ENCODE measurements around the gene TBC1D2. TPM values are rescaled to one million over a fixed set of nuclear protein-coding genes. Genes with fewer than 3 reads are reported as not detected.

Gene TBC1D2
- total and polyA plus RNA-seq, 4 donors: 3.4 to 9.5 (median 4.8) TPM

DNA sequence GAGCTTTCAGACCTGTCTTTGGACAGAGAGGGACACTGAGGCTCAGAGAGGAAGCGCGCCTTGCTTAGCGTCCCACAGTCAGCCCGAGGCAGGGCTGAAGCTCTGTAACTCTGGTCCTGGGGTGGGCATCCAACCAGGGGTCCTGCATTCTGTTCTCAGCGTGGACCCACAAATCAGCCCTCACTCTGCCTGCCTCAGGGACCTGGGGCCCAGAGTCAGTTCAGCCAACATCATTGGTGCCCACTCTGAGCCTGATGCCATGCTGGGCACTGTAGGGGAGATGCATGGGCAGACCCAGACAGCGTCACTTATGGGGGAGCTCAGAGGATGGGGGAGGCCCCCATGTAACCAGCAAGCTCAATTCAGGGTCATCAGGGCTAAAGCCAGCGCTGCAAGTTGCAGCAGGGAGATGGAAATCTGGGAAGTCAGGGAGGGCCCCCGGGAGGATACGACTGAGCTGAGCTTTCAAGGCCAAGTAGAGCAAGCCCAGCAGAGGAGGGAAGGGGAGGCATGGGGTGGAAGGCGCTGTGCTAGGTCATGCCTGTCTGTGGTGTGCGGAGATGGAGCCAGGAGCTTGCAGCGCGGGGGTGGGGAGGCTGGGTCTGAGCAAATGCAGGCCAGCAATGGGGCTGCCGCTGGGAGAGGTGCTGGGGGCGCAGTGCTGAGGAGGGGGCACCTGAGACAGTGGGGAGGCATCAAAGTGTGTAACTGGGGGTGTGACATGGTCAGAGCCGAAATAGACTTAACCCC, 84.1 kb downstream of the TBC1D2 start:
- Histone ChIP-seq H3K27ac (ENCODE audit: low read depth, low read length) (no peak overlapping the region), H3K4me1 (ENCODE audit: control insufficient read depth, insufficient read depth, low read length) (peaks cover 18% of the 10 kb centered on the region), H3K9me3 (ENCODE audit: control insufficient read depth, insufficient read depth, low read length) (no peaks in the 10 kb centered on the region), H3K4me3 (ENCODE audit: low read depth, low read length) (no peak overlapping the region), H3K36me3 (ENCODE audit: control insufficient read depth, insufficient read depth, low read length) (no peaks in the 10 kb centered on the region), H3K27me3 (ENCODE audit: control insufficient read depth, insufficient read depth, low read length) (no peaks in the 10 kb centered on the region)
- WGBS (ENCODE audit: insufficient coverage): 66% methylated on average over 16 of the region's 16 CpGs
- DNase-seq (ENCODE audit: low read depth in 4 of 6, low spot score in 6 of 6): no peak

DNA sequence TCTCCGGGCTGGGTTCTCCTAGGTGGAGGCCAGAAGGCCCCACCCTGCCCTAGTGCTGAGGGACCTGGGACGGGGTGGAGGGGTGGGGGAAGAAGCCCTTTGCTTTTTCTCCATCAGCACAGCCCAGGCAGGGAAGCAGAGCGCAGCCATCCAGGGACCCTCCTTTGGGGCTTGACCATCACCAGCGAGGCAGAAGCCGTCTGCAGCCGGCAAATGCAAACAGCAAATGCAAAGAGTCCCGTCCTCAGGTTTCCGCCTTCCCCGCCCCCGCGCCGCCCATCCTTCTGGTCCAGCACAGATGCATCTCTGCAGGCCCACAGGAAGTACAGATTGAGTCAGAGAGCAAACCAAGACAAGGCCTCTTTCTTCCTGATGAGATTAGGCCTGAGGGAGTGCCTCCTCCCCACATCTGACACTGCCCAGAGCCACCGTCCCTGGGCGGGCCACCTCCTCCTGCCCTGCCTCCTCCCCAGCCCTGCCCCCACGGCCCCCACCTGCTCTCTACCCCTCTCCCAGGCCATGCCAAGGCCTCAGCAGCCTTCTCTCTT, 86.4 kb downstream of the TBC1D2 start:
- Histone ChIP-seq H3K27me3 (ENCODE audit: control insufficient read depth, insufficient read depth, low read length) (no peaks in the 10 kb centered on the region), H3K4me3 (ENCODE audit: low read depth, low read length) (no peak overlapping the region), H3K27ac (ENCODE audit: low read depth, low read length) (no peak overlapping the region), H3K9me3 (ENCODE audit: control insufficient read depth, insufficient read depth, low read length) (no peaks in the 10 kb centered on the region), H3K4me1 (ENCODE audit: control insufficient read depth, insufficient read depth, low read length) (peaks cover 18% of the 10 kb centered on the region), H3K36me3 (ENCODE audit: control insufficient read depth, insufficient read depth, low read length) (no peaks in the 10 kb centered on the region)
- 24% methylated on average over 13 of the region's 15 CpGs for WGBS (ENCODE audit: insufficient coverage)
- peak in 1 of 6 donors; percentile 10 for DNase-seq (ENCODE audit: low read depth in 4 of 6, low spot score in 6 of 6)

DNA sequence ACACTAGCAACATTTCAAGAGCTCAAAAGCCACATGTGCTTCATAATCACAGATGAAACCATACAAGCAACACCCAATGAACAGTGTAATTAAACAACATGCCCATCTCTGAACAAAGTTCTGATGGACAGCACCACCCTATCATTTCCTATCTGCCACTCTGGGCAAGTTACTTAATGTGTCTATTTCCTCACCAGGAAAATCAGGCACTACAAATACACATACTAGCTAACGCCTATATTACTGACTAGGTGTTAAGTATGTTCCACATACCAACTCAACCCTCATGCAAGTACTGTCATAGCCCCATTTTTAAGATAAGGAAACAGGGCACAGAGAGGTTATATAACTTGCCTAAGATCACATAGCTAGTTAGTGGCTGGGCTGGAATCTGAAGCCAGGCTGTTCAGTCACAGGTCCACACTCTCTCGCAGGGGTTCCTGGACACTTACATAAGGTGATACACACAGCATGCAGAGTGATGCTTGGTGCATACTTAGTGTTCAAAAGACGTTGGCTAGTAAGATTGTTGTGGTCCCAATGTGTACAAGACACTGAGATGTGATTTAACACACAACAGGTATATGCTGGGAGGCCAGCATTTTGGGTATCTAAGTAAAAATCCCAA, 87.2 kb downstream of the TBC1D2 start:
- WGBS (ENCODE audit: insufficient coverage): 89% methylated on average over 2 of the region's 3 CpGs
- no peak for DNase-seq (ENCODE audit: low read depth in 4 of 6, low spot score in 6 of 6)
- H3K9me3 ChIP-seq (ENCODE audit: control insufficient read depth, insufficient read depth, low read length): no peaks in the 10 kb centered on the region
- H3K4me3 ChIP-seq (ENCODE audit: low read depth, low read length): no peak overlapping the region
- H3K27ac ChIP-seq (ENCODE audit: low read depth, low read length): no peak overlapping the region
- peaks cover 18% of the 10 kb centered on the region for H3K4me1 ChIP-seq (ENCODE audit: control insufficient read depth, insufficient read depth, low read length)
- H3K27me3 ChIP-seq (ENCODE audit: control insufficient read depth, insufficient read depth, low read length): no peaks in the 10 kb centered on the region
- no peaks in the 10 kb centered on the region for H3K36me3 ChIP-seq (ENCODE audit: control insufficient read depth, insufficient read depth, low read length)

DNA sequence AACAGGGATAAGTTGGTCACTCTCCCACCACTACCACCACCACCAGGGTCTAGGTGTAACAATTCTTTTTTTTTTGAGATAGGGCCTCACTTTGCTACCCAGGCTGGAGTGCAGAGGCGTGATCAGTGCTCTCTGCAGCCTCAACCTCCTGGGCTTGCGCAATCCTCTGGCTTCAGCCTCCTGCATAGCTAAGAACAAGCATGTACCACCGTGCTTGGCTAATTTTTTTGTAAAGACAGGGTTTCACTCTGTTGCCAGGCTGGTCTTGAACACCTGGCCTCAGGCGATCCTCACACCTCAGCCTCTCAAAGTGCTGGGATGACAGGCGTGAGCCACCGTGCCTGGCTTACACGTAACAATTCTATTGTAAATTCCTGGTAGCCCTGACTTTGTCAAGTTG, 90.5 kb downstream of the TBC1D2 start:
- Histone ChIP-seq H3K36me3 (ENCODE audit: control insufficient read depth, insufficient read depth, low read length) (no peaks in the 10 kb centered on the region), H3K27ac (ENCODE audit: low read depth, low read length) (no peak overlapping the region), H3K27me3 (ENCODE audit: control insufficient read depth, insufficient read depth, low read length) (no peaks in the 10 kb centered on the region), H3K9me3 (ENCODE audit: control insufficient read depth, insufficient read depth, low read length) (no peaks in the 10 kb centered on the region), H3K4me3 (ENCODE audit: low read depth, low read length) (no peak overlapping the region), H3K4me1 (ENCODE audit: control insufficient read depth, insufficient read depth, low read length) (peaks cover 8% of the 10 kb centered on the region)
- DNase-seq (ENCODE audit: low read depth in 4 of 6, low spot score in 6 of 6): no peak
- WGBS (ENCODE audit: insufficient coverage): 83% methylated on average over 7 of the region's 7 CpGs

DNA sequence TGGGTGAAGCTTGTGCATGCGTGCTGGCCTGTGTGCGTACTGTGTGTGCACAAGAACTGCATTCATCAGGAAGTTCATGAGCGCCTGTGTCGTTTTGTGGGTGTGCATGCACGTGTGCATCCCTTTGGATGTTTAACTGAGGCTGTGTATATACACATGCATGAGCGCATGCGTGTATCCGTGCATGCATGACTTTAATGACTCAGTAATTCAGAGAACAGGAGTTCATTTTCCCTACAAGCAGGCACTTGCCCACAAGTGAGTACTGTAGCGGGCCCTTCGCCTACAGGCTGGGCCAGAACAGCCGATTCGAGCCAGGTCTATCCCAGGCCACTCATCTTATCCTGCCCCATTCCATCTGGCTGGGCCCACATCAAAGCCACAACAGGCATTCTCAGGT, 92.8 kb downstream of the TBC1D2 start:
- H3K9me3 ChIP-seq (ENCODE audit: control insufficient read depth, insufficient read depth, low read length): no peaks in the 10 kb centered on the region
- H3K27ac ChIP-seq (ENCODE audit: low read depth, low read length): no peak overlapping the region
- no peaks in the 10 kb centered on the region for H3K36me3 ChIP-seq (ENCODE audit: control insufficient read depth, insufficient read depth, low read length)
- 94% methylated on average over 12 of the region's 12 CpGs for WGBS (ENCODE audit: insufficient coverage)
- no peaks in the 10 kb centered on the region for H3K4me1 ChIP-seq (ENCODE audit: control insufficient read depth, insufficient read depth, low read length)
- H3K4me3 ChIP-seq (ENCODE audit: low read depth, low read length): no peak overlapping the region
- no peak for DNase-seq (ENCODE audit: low read depth in 4 of 6, low spot score in 6 of 6)
- H3K27me3 ChIP-seq (ENCODE audit: control insufficient read depth, insufficient read depth, low read length): no peaks in the 10 kb centered on the region

DNA sequence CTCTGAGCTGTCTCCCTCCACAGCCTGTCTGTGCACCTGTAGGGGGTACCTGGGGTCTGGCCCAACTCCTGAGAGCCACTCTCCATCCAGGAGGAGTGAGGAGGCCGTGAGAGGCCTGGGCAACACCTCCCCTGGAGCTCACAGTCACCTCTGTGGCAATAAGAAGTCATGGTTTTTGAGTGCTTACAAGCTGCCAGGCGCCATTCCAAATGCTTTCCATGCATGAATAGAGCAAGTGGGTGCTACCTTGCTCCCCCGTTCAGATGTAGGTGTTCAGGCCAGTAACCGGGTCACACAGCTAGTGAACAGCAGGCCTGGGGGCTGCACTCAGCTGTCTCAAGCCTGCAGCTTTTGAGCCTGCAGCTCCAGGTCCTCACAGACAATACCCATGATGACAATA, 93.6 kb downstream of the TBC1D2 start:
- H3K9me3 ChIP-seq (ENCODE audit: control insufficient read depth, insufficient read depth, low read length): no peaks in the 10 kb centered on the region
- H3K4me1 ChIP-seq (ENCODE audit: control insufficient read depth, insufficient read depth, low read length): no peaks in the 10 kb centered on the region
- H3K36me3 ChIP-seq (ENCODE audit: control insufficient read depth, insufficient read depth, low read length): no peaks in the 10 kb centered on the region
- H3K27me3 ChIP-seq (ENCODE audit: control insufficient read depth, insufficient read depth, low read length): no peaks in the 10 kb centered on the region
- 64% methylated on average over 4 of the region's 4 CpGs for WGBS (ENCODE audit: insufficient coverage)
- no peak overlapping the region for H3K4me3 ChIP-seq (ENCODE audit: low read depth, low read length)
- no peak overlapping the region for H3K27ac ChIP-seq (ENCODE audit: low read depth, low read length)
- DNase-seq (ENCODE audit: low read depth in 4 of 6, low spot score in 6 of 6): no peak

DNA sequence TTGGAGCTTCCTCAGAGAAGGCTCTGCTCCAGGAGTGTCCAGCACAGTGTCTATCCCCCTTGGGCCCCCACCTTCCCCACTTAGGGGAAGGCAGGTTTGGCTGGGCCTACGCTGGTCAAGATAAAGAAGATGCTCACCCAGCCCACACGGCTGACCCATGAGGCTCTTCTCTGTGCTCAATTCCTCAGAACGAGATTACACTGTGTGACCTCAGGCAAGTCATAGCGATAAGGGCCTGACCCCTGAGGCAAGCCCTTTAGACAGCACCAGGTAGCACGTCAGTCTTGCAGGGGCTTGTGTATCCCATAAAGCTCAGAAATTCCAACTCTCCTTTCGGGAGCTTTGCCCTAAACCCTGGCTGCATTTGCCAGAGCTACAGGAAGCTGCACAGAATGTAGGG, 95.7 kb downstream of the TBC1D2 start:
- H3K4me1 ChIP-seq (ENCODE audit: control insufficient read depth, insufficient read depth, low read length): no peaks in the 10 kb centered on the region
- H3K36me3 ChIP-seq (ENCODE audit: control insufficient read depth, insufficient read depth, low read length): no peaks in the 10 kb centered on the region
- no peaks in the 10 kb centered on the region for H3K9me3 ChIP-seq (ENCODE audit: control insufficient read depth, insufficient read depth, low read length)
- DNase-seq (ENCODE audit: low read depth in 4 of 6, low spot score in 6 of 6): no peak
- WGBS (ENCODE audit: insufficient coverage): 92% methylated on average over 5 of the region's 6 CpGs
- H3K27me3 ChIP-seq (ENCODE audit: control insufficient read depth, insufficient read depth, low read length): no peaks in the 10 kb centered on the region
- H3K27ac ChIP-seq (ENCODE audit: low read depth, low read length): no peak overlapping the region
- no peak overlapping the region for H3K4me3 ChIP-seq (ENCODE audit: low read depth, low read length)

DNA sequence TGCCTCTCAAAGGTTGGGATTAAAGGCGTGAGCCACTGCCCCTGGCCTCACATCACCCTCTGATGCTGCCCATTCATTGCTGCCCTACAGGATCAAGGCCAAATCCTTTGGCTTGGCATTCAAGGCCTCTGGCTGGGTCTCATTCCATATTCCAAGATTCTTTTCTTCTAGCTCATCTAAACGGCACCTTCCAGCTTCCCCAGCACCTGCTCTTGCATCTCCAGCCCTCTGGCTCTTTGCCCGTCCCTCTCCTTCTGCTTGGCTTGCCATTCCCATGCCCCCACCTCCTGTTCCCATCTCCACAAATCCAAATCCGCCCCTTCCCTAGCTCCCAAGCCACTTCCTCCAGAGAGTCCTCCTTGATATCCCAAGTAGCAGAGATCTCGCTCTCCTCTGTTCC, 96.1 kb downstream of the TBC1D2 start:
- Histone ChIP-seq H3K36me3 (ENCODE audit: control insufficient read depth, insufficient read depth, low read length) (no peaks in the 10 kb centered on the region), H3K4me3 (ENCODE audit: low read depth, low read length) (no peak overlapping the region), H3K27ac (ENCODE audit: low read depth, low read length) (no peak overlapping the region), H3K4me1 (ENCODE audit: control insufficient read depth, insufficient read depth, low read length) (no peaks in the 10 kb centered on the region), H3K9me3 (ENCODE audit: control insufficient read depth, insufficient read depth, low read length) (no peaks in the 10 kb centered on the region), H3K27me3 (ENCODE audit: control insufficient read depth, insufficient read depth, low read length) (no peaks in the 10 kb centered on the region)
- WGBS (ENCODE audit: insufficient coverage): 84% methylated on average over 5 of the region's 5 CpGs
- DNase-seq (ENCODE audit: low read depth in 4 of 6, low spot score in 6 of 6): no peak

DNA sequence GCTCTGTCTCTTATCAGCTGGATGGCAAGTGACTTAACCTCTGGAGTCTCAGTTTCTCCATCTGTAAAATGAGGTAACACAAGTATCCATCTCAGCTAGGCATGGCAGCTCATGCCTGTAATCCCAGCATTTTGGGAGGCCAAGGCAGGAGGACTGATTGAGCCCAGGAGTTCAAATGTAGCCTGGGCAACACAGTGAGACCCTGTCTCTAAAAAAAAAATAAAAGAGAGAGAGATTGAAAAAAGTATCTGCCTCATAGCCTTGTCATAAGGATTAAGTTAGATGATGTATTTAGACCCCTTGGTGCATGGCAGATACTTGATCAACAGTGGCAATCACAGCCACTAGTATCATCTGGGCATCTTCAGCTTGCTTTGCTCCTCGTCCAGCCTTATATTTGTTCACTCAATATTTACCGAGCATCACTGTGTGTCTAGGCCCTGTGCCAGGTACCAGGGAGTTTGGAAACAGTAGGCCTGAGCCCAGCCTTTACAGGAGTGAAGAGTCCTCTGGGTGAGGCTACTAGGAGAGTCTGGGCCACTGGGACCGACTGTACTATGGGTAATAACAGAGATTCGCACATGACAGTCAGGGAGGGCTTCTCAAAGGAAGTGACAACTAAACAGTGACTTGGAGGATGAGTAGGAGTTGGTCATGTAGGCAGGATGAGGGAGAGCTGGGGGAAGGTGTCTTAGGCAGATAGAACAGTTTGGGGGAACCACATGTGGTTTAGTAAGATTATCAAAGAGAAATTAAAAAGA, 97.2 kb downstream of the TBC1D2 start:
- Histone ChIP-seq H3K4me1 (ENCODE audit: control insufficient read depth, insufficient read depth, low read length) (no peaks in the 10 kb centered on the region), H3K4me3 (ENCODE audit: low read depth, low read length) (no peak overlapping the region), H3K36me3 (ENCODE audit: control insufficient read depth, insufficient read depth, low read length) (no peaks in the 10 kb centered on the region), H3K27ac (ENCODE audit: low read depth, low read length) (no peak overlapping the region), H3K9me3 (ENCODE audit: control insufficient read depth, insufficient read depth, low read length) (no peaks in the 10 kb centered on the region), H3K27me3 (ENCODE audit: control insufficient read depth, insufficient read depth, low read length) (no peaks in the 10 kb centered on the region)
- WGBS (ENCODE audit: insufficient coverage): 84% methylated on average over 4 of the region's 4 CpGs
- no peak for DNase-seq (ENCODE audit: low read depth in 4 of 6, low spot score in 6 of 6)

All from spinal cord (tissue), 10 donors.